ENCODE results near the gene MAP2K4.

DNA sequence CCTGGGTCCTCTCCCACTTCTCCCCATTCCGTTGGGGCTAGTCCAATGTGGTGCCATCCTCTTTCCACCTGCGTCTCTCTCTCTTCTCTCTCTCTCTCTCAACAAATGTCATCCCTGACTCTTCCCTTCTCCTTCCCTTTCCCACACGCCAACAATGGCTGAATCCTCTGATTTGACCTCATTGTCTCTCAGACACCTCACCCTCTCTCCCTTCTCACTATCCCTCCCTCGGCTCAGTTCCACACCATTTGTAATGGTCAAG is 22.8 kb upstream of the MAP2K4 start:
- TF ChIP-seq, protein P1, sequence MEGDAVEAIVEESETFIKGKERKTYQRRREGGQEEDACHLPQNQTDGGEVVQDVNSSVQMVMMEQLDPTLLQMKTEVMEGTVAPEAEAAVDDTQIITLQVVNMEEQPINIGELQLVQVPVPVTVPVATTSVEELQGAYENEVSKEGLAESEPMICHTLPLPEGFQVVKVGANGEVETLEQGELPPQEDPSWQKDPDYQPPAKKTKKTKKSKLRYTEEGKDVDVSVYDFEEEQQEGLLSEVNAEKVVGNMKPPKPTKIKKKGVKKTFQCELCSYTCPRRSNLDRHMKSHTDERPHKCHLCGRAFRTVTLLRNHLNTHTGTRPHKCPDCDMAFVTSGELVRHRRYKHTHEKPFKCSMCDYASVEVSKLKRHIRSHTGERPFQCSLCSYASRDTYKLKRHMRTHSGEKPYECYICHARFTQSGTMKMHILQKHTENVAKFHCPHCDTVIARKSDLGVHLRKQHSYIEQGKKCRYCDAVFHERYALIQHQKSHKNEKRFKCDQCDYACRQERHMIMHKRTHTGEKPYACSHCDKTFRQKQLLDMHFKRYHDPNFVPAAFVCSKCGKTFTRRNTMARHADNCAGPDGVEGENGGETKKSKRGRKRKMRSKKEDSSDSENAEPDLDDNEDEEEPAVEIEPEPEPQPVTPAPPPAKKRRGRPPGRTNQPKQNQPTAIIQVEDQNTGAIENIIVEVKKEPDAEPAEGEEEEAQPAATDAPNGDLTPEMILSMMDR (IDR thresholded peaks at IDR 0.05) = no peak
- TF ChIP-seq POLR2AphosphoS5 (IDR thresholded peaks at IDR 0.05) = no peak
